OCI-LY1 (cell line): ENCODE measurements around the gene GNPTG.
A peak's percentile ranks its signal among the peaks of the same experiment; 100 is the strongest.

Source experiments
- H2AFZ ChIP-seq: fragments of 200-600 bp; sonication (generic), shearing (Covaris generic); 2 replicates; pipeline ENCODE4 v1.6.0; 2014; ENCODE audit warnings: antibody characterized with exemption, mild to moderate bottlenecking, low read length
- H3F3A ChIP-seq: fragments of 200-600 bp; sonication (generic), shearing (Covaris generic); 2 replicates; pipeline ENCODE4 v1.6.0; 2014; ENCODE audit warnings: mild to moderate bottlenecking, antibody characterized with exemption, low read length, moderate library complexity; ENCODE audit not compliant: insufficient read depth
- H3K27ac ChIP-seq: fragments of 200-600 bp; sonication (generic); 2 replicates; pipeline ENCODE4 v1.5.1; 2014; ENCODE audit warnings: low read length, mixed run types, mild to moderate bottlenecking, low read depth; ENCODE audit not compliant: poor library complexity, severe bottlenecking
- H3K27me3 ChIP-seq: fragments of 200-600 bp; sonication (generic); 2 replicates; pipeline ENCODE4 v1.6.0; 2014; ENCODE audit warnings: antibody characterized with exemption, mild to moderate bottlenecking, low read length, moderate library complexity; ENCODE audit not compliant: insufficient read depth
- H3K36me3 ChIP-seq: fragments of 200-600 bp; sonication (generic); 2 replicates; pipeline ENCODE4 v1.6.1; 2014; ENCODE audit warnings: mild to moderate bottlenecking, antibody characterized with exemption, low read length, moderate library complexity, mixed read lengths; ENCODE audit not compliant: insufficient read depth
- H3K4me1 ChIP-seq: fragments of 200-600 bp; sonication (generic); 2 replicates; pipeline ENCODE4 v1.5.1; 2014; ENCODE audit warnings: mild to moderate bottlenecking, low read length, moderate library complexity; ENCODE audit not compliant: insufficient read depth, severe bottlenecking
- H3K4me2 ChIP-seq: fragments of 200-600 bp; sonication (generic), shearing (Covaris generic); 2 replicates; pipeline ENCODE4 v1.6.1; 2014; ENCODE audit warnings: low read length
- H3K4me3 ChIP-seq: fragments of 200-600 bp; sonication (generic); 2 replicates; pipeline ENCODE4 v1.5.1; 2014; ENCODE audit warnings: low read length, low read depth, mild to moderate bottlenecking, mixed read lengths; ENCODE audit not compliant: poor library complexity, severe bottlenecking
- H3K79me2 ChIP-seq: fragments of 200-600 bp; shearing (Covaris generic); 2 replicates; pipeline ENCODE4 v1.6.1; 2016; ENCODE audit warnings: mixed run types, low read length, mixed read lengths; ENCODE audit not compliant: insufficient read depth
- H3K9ac ChIP-seq: fragments of 200-600 bp; sonication (generic), shearing (Covaris generic); 2 replicates; pipeline ENCODE4 v1.6.1; 2014; ENCODE audit warnings: mild to moderate bottlenecking, low read length, mixed read lengths
- H3K9me2 ChIP-seq: fragments of 200-600 bp; sonication (generic), shearing (Covaris generic); 2 replicates; pipeline ENCODE4 v1.6.1; 2014; ENCODE audit warnings: low read depth, mild to moderate bottlenecking, low read length, mixed read lengths
- H3K9me3 ChIP-seq: fragments of 200-600 bp; shearing (Covaris generic); 2 replicates; pipeline ENCODE4 v1.6.1; 2014; ENCODE audit warnings: low read length, mixed read lengths
- H4K20me1 ChIP-seq: fragments of 200-600 bp; sonication (generic), shearing (Covaris generic); 2 replicates; pipeline ENCODE4 v1.6.0; 2016; ENCODE audit warnings: mild to moderate bottlenecking, low read length; ENCODE audit not compliant: insufficient read depth
- CTCF ChIP-seq: fragments of 200-600 bp; sonication (generic), shearing (Covaris generic); IDR thresholded peaks from 2 replicates; pipeline ENCODE4 v1.5.1; 2017; ENCODE audit warnings: mild to moderate bottlenecking, antibody characterized with exemption, low read length, moderate library complexity, mixed read lengths
- EZH2 ChIP-seq: fragments of 200-600 bp; sonication (generic), shearing (Covaris generic); IDR thresholded peaks from 2 replicates; pipeline ENCODE4 v1.8.0; 2017; ENCODE audit warnings: borderline replicate concordance, mixed run types, mild to moderate bottlenecking, antibody characterized with exemption, low read length, moderate library complexity, mixed read lengths

GNPTG gene

GRCh38 chr16:1348926-1349325, 2.8 kb upstream of the GNPTG start:
- peaks cover 4% of the 10 kb centered on the region; the same call in 1 of the 2 replicates for H3K27me3 ChIP-seq
- H3K9me2 ChIP-seq: no peaks in the 10 kb centered on the region
- 0 out of 2 replicates have a peak, but pooled peaks cover 7% of the 10 kb centered on the region for H3K79me2 ChIP-seq
- H3K9me3 ChIP-seq: no peaks in the 10 kb centered on the region
- H3K9ac ChIP-seq: no peak overlapping the region
- H3K4me3 ChIP-seq: no peak overlapping the region
- no peaks in the 10 kb centered on the region for H4K20me1 ChIP-seq
- H3K4me1 ChIP-seq: peaks cover 32% of the 10 kb centered on the region
- H2AFZ ChIP-seq: no peak overlapping the region
- no peak overlapping the region for H3K27ac ChIP-seq
- no peaks in the 10 kb centered on the region for H3F3A ChIP-seq
- H3K36me3 ChIP-seq: peaks cover 19% of the 10 kb centered on the region
- no peak for TF ChIP-seq CTCF
- TF ChIP-seq EZH2: no peak
- H3K4me2 ChIP-seq: no peak overlapping the region

GRCh38 chr16:1349351-1349750, 2.4 kb upstream of the GNPTG start:
- no peaks in the 10 kb centered on the region for H4K20me1 ChIP-seq
- H3K4me2 ChIP-seq: no peak overlapping the region
- peaks cover 4% of the 10 kb centered on the region; the same call in 1 of the 2 replicates for H3K27me3 ChIP-seq
- H3K36me3 ChIP-seq: peaks cover 19% of the 10 kb centered on the region
- H2AFZ ChIP-seq: no peak overlapping the region
- H3K79me2 ChIP-seq: 0 out of 2 replicates have a peak, but pooled peaks cover 7% of the 10 kb centered on the region
- H3K9ac ChIP-seq: no peak overlapping the region
- no peak overlapping the region for H3K4me3 ChIP-seq
- H3F3A ChIP-seq: no peaks in the 10 kb centered on the region
- peaks cover 31% of the 10 kb centered on the region for H3K4me1 ChIP-seq
- TF ChIP-seq CTCF: no peak
- TF ChIP-seq EZH2: no peak
- H3K27ac ChIP-seq: no peak overlapping the region
- H3K9me2 ChIP-seq: no peaks in the 10 kb centered on the region
- H3K9me3 ChIP-seq: no peaks in the 10 kb centered on the region

DNA sequence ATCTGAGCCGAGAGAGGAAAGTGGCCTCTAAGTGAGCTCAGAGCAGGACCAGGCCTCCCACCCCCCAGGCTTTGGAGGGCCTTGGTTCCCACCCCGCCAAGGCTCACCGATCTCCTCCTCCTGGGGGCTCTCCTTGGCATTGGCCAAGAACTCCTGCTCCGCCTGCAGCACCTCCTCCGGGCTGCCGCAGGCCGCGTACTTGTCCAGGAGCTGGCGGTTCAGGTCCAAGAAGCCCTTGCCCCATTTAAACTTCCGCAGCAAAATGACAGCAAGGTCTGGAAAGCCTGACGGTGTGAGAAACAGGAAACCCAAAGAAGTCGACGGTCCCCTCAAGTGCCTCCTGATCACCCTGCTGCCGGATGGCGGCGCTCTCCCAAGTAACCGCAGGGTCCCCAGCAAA, 1.8 kb upstream of the GNPTG start:
- no peak overlapping the region for H2AFZ ChIP-seq
- peaks cover 31% of the 10 kb centered on the region for H3K4me1 ChIP-seq
- H3F3A ChIP-seq: no peaks in the 10 kb centered on the region
- no peaks in the 10 kb centered on the region for H3K9me2 ChIP-seq
- no peaks in the 10 kb centered on the region for H4K20me1 ChIP-seq
- peaks cover 19% of the 10 kb centered on the region for H3K36me3 ChIP-seq
- H3K27ac ChIP-seq: no peak overlapping the region
- no peak overlapping the region for H3K4me3 ChIP-seq
- H3K9ac ChIP-seq: no peak overlapping the region
- H3K79me2 ChIP-seq: 0 out of 2 replicates have a peak, but pooled peaks cover 7% of the 10 kb centered on the region
- no peaks in the 10 kb centered on the region for H3K9me3 ChIP-seq
- H3K4me2 ChIP-seq: peak overlapping the region; percentile 90; the same call in 1 of the 2 replicates
- no peak for TF ChIP-seq EZH2
- TF ChIP-seq CTCF: peak; percentile 28; the same call in 1 of the 2 replicates
- peaks cover 2% of the 10 kb centered on the region; the same call in 1 of the 2 replicates for H3K27me3 ChIP-seq
